A549 (cell line): ENCODE measurements around the gene SRGAP1. TPM values are rescaled to one million over a fixed set of nuclear protein-coding genes. Genes with fewer than 3 reads are reported as not detected.
"Not testable (repeated sequence)": the region's sequence is repeated elsewhere in the genome, so short reads cannot be mapped to it uniquely, and the experiment has no call there.

ENCODE experiments used
- ATAC-seq, 2 experiments: fragments of 200-7000 bp in 1 of 2; fragments of >200 bp in 1 of 2; cut with Nextera tagmentation in 1 of 2; cut with Tn5 transposase in 1 of 2; 3 replicates each; pipeline versions ENCODE4 v1.8.0 to v1.9.1; 2018 to 2020; ENCODE audit warnings: mild to moderate bottlenecking in 1 of 2, moderate library complexity in 1 of 2
- CTCF ChIA-PET: fragments of 300-600 bp; sonication (Branson Sonifier 250); formaldehyde crosslinking; extraction: SDS; loops from one replicate; lab custom pipeline; 2021; ENCODE audit warnings: antibody characterized with exemption, inconsistent platforms; lab: Yijun Ruan, JAX
- POLR2A ChIA-PET: fragments of 350-600 bp; formaldehyde crosslinking; extraction: SDS; loops from one replicate; lab custom pipeline; 2021; ENCODE audit warnings: antibody characterized with exemption, inconsistent platforms; lab: Yijun Ruan, JAX
- DNase-seq, 2 experiments: peaks; one replicate each; pipeline versions ENCODE4 v3.0.0 to v3.0.0-alpha.2; 2011 to 2016; ENCODE audit warnings: low read depth in 1 of 2, low spot score in 1 of 2
- FAIRE-seq: peaks from 2 replicates; lab custom pipeline; 2011; peaks lifted over from hg19 to GRCh38; lab: Jason Lieb, UNC
- H3K27ac ChIP-seq, 2 experiments: fragments of >200 bp; sonication (Bioruptor Twin); formaldehyde crosslinking; 3 replicates each; pipeline ENCODE4 v1.5.1; 2016 to 2017
- H3K4me1 ChIP-seq: fragments of >200 bp; sonication (Bioruptor Twin); formaldehyde crosslinking; 3 replicates; pipeline ENCODE4 v1.6.1; 2016
- H3K4me2 ChIP-seq: fragments of >200 bp; sonication (Bioruptor Twin); formaldehyde crosslinking; 3 replicates; pipeline ENCODE4 v1.6.1; 2016
- H3K4me3 ChIP-seq: fragments of >200 bp; sonication (Bioruptor Twin); formaldehyde crosslinking; 3 replicates; pipeline ENCODE4 v1.5.1; 2016
- H3K9me3 ChIP-seq: fragments of >200 bp; sonication (Bioruptor Twin); formaldehyde crosslinking; 3 replicates; pipeline ENCODE4 v1.6.1; 2016
- BHLHE40 ChIP-seq: IDR thresholded peaks from 2 replicates; pipeline ENCODE4 v1.6.1; 2012; ENCODE audit warnings: low read depth, low read length, inconsistent platforms
- CBX2 ChIP-seq: fragments of 200-600 bp; sonication (generic); IDR thresholded peaks from 2 replicates; pipeline ENCODE4 v1.6.1; 2016; ENCODE audit warnings: low read depth, mild to moderate bottlenecking, borderline replicate concordance
- CHD4 ChIP-seq: fragments of 200-600 bp; sonication (generic); IDR thresholded peaks from 2 replicates; pipeline ENCODE4 v1.6.1; 2016; ENCODE audit warnings: antibody characterized with exemption, mild to moderate bottlenecking, borderline replicate concordance
- EHF ChIP-seq: fragments of 250-450 bp; sonication (Bioruptor Pico); IDR thresholded peaks from 2 replicates; pipeline ENCODE4 v1.5.0; 2020; ENCODE audit warnings: mild to moderate bottlenecking
- EHMT2 ChIP-seq: fragments of 200-600 bp; sonication (generic); IDR thresholded peaks from 2 replicates; pipeline ENCODE4 v1.6.1; 2016; ENCODE audit warnings: antibody characterized with exemption, low read depth, mild to moderate bottlenecking, moderate library complexity
- FOSB ChIP-seq: fragments of 250-450 bp; sonication (Bioruptor Pico); IDR thresholded peaks from 2 replicates; pipeline ENCODE4 v1.5.0; 2020; ENCODE audit warnings: mild to moderate bottlenecking, moderate library complexity
- FOXS1 ChIP-seq: fragments of 250-450 bp; sonication (Bioruptor Pico); IDR thresholded peaks from 2 replicates; pipeline ENCODE4 v1.5.0; 2020; ENCODE audit warnings: mild to moderate bottlenecking, moderate library complexity
- HDAC2 ChIP-seq: fragments of 200-600 bp; sonication (generic); IDR thresholded peaks from 2 replicates; pipeline ENCODE4 v1.6.1; 2016
- HEYL ChIP-seq: fragments of 250-450 bp; sonication (Bioruptor Pico); IDR thresholded peaks from 2 replicates; pipeline ENCODE4 v1.8.0; 2021; ENCODE audit warnings: mild to moderate bottlenecking, moderate library complexity
- JUNB ChIP-seq: fragments of >200 bp; sonication (Bioruptor Twin); formaldehyde crosslinking; IDR thresholded peaks from 2 replicates; pipeline ENCODE4 v1.6.1; 2016
- KDM5A ChIP-seq: fragments of 200-600 bp; sonication (generic); IDR thresholded peaks from 2 replicates; pipeline ENCODE4 v1.6.1; 2016; ENCODE audit warnings: antibody characterized with exemption, mild to moderate bottlenecking
- MAFK ChIP-seq: fragments of 450-650 bp; IDR thresholded peaks from 2 replicates; pipeline ENCODE4 v1.6.1; 2014; ENCODE audit not compliant: partially characterized antibody
- NFE2L2 ChIP-seq: fragments of 150-350 bp; conservative IDR thresholded peaks from 2 replicates; pipeline ENCODE4 v1.6.1; 2014; ENCODE audit warnings: low read length
- NPAS2 ChIP-seq: fragments of 250-450 bp; sonication (Bioruptor Pico); IDR thresholded peaks from 2 replicates; pipeline ENCODE4 v1.8.0; 2022; ENCODE audit warnings: mild to moderate bottlenecking, moderate library complexity, borderline replicate concordance
- NR3C1 ChIP-seq: fragments of >200 bp; sonication (Bioruptor Twin); formaldehyde crosslinking; IDR thresholded peaks from 3 replicates; pipeline ENCODE4 v1.6.1; 2017
- PHF8 ChIP-seq: fragments of 200-600 bp; sonication (generic); IDR thresholded peaks from 2 replicates; pipeline ENCODE4 v1.6.1; 2016; ENCODE audit warnings: low read depth, mild to moderate bottlenecking, antibody characterized with exemption, moderate library complexity, borderline replicate concordance
- POLR2AphosphoS2 ChIP-seq: conservative IDR thresholded peaks from 2 replicates; pipeline ENCODE4 v1.6.1; 2012; ENCODE audit warnings: low read length, improper control_type of control experiment, inconsistent platforms
- RAD21 ChIP-seq, 2 experiments: fragments of >200 bp in 1 of 2; sonication (Bioruptor Twin) in 1 of 2; formaldehyde crosslinking in 1 of 2; IDR thresholded peaks in 1 of 2; conservative IDR thresholded peaks in 1 of 2; 2 replicates in 1 of 2; 3 replicates in 1 of 2; pipeline ENCODE4 v1.6.1; 2012 to 2018; ENCODE audit warnings: inconsistent platforms in 1 of 2
- RCOR1 ChIP-seq: fragments of 150-350 bp; IDR thresholded peaks from 2 replicates; pipeline ENCODE4 v1.6.1; 2014; ENCODE audit warnings: antibody characterized with exemption, low read length, low read depth
- RNF2 ChIP-seq: fragments of 200-600 bp; sonication (generic); IDR thresholded peaks from 2 replicates; pipeline ENCODE4 v1.6.1; 2016; ENCODE audit warnings: low read depth, mild to moderate bottlenecking, antibody characterized with exemption, moderate library complexity, borderline replicate concordance
- TP53 ChIP-seq: fragments of 250-450 bp; sonication (Bioruptor Pico); IDR thresholded peaks from 2 replicates; pipeline ENCODE4 v1.5.0; 2021; ENCODE audit warnings: mild to moderate bottlenecking, moderate library complexity
- ZFP36 ChIP-seq: fragments of 450-650 bp; IDR thresholded peaks from 2 replicates; pipeline ENCODE4 v1.6.1; 2014; ENCODE audit warnings: borderline replicate concordance; ENCODE audit not compliant: partially characterized antibody
- WGBS: methylation state at CpG from one replicate; pipeline ENCODE4 v1.1.6; 2017; ENCODE audit errors: missing lambda C conversion rate; 5-methylcytosine and 5-hydroxymethylcytosine counted together
- polyA plus RNA-seq, 4 experiments: library from polyadenylated mRNA; depleted of rRNA in 3 of 4; stranded (reverse); fragments of >200 nt; fragmentation: RNase III in 1 of 4; extraction: RNeasy Plus Mini Kit Qiagen cat#74134 plus additional on column Dnase treatment in 1 of 4; gene quantifications; 2 replicates in 3 of 4; 3 replicates in 1 of 4; pipeline ENCODE4 v1.2.3, GENCODE V29; 2011 to 2017
- TF ChIP-seq, protein P1 (sequence below): fragments of >200 bp; sonication (Bioruptor Twin); formaldehyde crosslinking; IDR thresholded peaks from 3 replicates; pipeline ENCODE4 v1.5.1; 2016
- TF ChIP-seq, protein P2 (sequence below): IDR thresholded peaks from 2 replicates; pipeline ENCODE4 v1.6.1; 2012
- TF ChIP-seq, protein P3 (sequence below): fragments of >200 bp; sonication (Bioruptor Twin); formaldehyde crosslinking; IDR thresholded peaks from 2 replicates; pipeline ENCODE4 v1.6.1; 2016
- TF ChIP-seq, protein P4 (sequence below): fragments of 250-450 bp; sonication (Bioruptor Pico); IDR thresholded peaks from 2 replicates; pipeline ENCODE4 v1.5.0; 2021; ENCODE audit warnings: mild to moderate bottlenecking, moderate library complexity, borderline replicate concordance

Gene SRGAP1
- polyA plus RNA-seq, 2 of the 4 experiments (the other 2 are of a cell fraction), result 7.9 to 22.9 TPM

DNA sequence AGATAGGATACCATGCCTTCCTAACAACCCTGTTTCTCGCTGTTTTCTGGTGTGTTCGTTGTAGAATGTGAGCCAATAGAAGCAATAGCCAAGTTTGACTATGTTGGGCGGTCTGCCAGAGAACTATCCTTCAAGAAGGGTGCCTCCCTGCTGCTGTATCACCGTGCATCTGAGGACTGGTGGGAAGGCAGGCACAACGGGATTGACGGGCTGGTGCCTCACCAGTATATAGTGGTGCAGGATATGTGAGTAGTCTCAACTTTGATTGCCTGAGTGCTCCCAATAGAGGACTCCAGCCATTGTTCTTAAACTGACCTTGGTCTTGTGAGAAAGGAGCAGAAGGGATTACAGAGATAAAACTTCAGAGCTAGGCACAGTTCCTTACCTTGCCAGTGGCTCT lies 281.4 kb downstream of the SRGAP1 start (continued):
- TF ChIP-seq, protein P1, sequence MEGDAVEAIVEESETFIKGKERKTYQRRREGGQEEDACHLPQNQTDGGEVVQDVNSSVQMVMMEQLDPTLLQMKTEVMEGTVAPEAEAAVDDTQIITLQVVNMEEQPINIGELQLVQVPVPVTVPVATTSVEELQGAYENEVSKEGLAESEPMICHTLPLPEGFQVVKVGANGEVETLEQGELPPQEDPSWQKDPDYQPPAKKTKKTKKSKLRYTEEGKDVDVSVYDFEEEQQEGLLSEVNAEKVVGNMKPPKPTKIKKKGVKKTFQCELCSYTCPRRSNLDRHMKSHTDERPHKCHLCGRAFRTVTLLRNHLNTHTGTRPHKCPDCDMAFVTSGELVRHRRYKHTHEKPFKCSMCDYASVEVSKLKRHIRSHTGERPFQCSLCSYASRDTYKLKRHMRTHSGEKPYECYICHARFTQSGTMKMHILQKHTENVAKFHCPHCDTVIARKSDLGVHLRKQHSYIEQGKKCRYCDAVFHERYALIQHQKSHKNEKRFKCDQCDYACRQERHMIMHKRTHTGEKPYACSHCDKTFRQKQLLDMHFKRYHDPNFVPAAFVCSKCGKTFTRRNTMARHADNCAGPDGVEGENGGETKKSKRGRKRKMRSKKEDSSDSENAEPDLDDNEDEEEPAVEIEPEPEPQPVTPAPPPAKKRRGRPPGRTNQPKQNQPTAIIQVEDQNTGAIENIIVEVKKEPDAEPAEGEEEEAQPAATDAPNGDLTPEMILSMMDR, result no peak
- TF ChIP-seq RAD21 (conservative IDR thresholded peaks at IDR 0.05 in 1 of 2, IDR thresholded peaks at IDR 0.05 in 1 of 2) (no peak), PHF8 (no peak), FOXS1 (CRISPR knock-in tag) (no peak), RCOR1 (no peak)

DNA sequence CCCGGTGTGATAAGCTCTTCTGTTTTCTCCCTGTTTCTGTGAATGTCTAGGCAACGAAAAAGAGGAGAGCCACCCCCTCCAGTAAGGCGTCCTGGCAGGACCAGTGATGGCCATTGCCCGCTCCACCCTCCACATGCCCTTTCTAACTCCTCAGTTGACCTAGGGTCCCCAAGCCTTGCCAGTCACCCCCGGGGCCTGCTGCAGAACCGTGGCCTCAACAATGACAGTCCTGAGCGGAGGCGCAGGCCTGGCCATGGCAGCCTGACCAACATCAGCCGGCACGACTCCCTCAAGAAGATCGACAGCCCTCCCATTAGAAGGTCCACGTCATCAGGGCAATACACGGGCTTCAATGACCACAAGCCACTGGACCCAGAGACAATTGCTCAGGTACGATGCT lies 283.3 kb downstream of the SRGAP1 start:
- no peak for DNase-seq
- Histone ChIP-seq H3K4me1 (no peaks in the 10 kb centered on the region), H3K27ac (no peak overlapping the region), H3K9me3 (peaks cover 1% of the 10 kb centered on the region; the same call in 1 of the 3 replicates), H3K4me3 (no peak overlapping the region), H3K4me2 (no peak overlapping the region)
- ATAC-seq, result no peak
- ChIA-PET POLR2A (no interaction called here), CTCF (no interaction called here)
- WGBS, result 90% methylated on average over 14 of the region's 14 CpGs
- FAIRE-seq, result no peak
- TF ChIP-seq HEYL (CRISPR knock-in tag) (no peak), EHMT2 (no peak), POLR2AphosphoS2 (no peak), NR3C1 (no peak), CHD4 (no peak)
- TF ChIP-seq, protein P2, sequence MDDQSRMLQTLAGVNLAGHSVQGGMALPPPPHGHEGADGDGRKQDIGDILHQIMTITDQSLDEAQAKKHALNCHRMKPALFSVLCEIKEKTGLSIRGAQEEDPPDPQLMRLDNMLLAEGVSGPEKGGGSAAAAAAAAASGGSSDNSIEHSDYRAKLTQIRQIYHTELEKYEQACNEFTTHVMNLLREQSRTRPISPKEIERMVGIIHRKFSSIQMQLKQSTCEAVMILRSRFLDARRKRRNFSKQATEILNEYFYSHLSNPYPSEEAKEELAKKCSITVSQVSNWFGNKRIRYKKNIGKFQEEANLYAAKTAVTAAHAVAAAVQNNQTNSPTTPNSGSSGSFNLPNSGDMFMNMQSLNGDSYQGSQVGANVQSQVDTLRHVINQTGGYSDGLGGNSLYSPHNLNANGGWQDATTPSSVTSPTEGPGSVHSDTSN, result no peak
- TF ChIP-seq, protein P3, sequence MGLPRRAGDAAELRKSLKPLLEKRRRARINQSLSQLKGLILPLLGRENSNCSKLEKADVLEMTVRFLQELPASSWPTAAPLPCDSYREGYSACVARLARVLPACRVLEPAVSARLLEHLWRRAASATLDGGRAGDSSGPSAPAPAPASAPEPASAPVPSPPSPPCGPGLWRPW, result no peak

DNA sequence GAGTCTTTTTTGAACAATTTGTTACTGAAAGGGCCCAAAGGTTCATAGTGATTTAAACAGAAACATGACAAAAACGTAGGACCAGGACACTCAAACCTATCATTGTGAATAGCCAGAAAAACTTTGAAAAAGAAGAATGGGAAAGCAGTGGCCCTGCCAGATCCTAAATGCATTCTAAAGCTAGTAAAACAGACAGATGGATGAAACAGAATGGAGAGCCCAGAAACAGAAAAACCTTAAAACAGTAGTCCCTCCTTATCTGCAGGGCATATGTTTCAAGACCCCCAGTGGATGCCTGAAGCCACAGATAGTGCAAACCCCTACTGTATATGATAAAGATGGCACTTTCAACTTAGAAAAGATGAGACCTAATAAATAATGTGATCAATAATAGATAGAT lies 283.9 kb downstream of the SRGAP1 start:
- CTCF ChIA-PET, result interaction anchor here (0.7 kb wide), 1 partner anchor 188 kb away, joined by 3 read pairs; no protein-coding TSS in a partner anchor
- no peak for ATAC-seq
- no peak overlapping the region for H3K4me2 ChIP-seq
- no peaks in the 10 kb centered on the region for H3K4me1 ChIP-seq
- TF ChIP-seq TP53 (no peak), RNF2 (no peak), JUNB (no peak), CBX2 (no peak), MAFK (no peak), EHF (no peak), RAD21 (conservative IDR thresholded peaks at IDR 0.05 in 1 of 2, IDR thresholded peaks at IDR 0.05 in 1 of 2) (no peak), ZFP36 (no peak), FOSB (CRISPR knock-in tag) (no peak), KDM5A (no peak), HDAC2 (no peak), BHLHE40 (no peak), NFE2L2 (no peak), NPAS2 (CRISPR knock-in tag) (no peak)
- TF ChIP-seq, protein P4, sequence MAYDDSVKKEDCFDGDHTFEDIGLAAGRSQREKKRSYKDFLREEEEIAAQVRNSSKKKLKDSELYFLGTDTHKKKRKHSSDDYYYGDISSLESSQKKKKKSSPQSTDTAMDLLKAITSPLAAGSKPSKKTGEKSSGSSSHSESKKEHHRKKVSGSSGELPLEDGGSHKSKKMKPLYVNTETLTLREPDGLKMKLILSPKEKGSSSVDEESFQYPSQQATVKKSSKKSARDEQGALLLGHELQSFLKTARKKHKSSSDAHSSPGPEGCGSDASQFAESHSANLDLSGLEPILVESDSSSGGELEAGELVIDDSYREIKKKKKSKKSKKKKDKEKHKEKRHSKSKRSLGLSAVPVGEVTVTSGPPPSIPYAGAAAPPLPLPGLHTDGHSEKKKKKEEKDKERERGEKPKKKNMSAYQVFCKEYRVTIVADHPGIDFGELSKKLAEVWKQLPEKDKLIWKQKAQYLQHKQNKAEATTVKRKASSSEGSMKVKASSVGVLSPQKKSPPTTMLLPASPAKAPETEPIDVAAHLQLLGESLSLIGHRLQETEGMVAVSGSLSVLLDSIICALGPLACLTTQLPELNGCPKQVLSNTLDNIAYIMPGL (CRISPR knock-in tag), result no peak
- TF ChIP-seq, protein P1, result no peak
- TF ChIP-seq, all 56 proteins: peak for 0
- Histone ChIP-seq H3K4me3 (no peak overlapping the region), H3K27ac (no peak overlapping the region), H3K9me3 (peaks cover 7% of the 10 kb centered on the region)
- DNase-seq (no peak), FAIRE-seq (no peak)
- WGBS, result 75% methylated on average over 1 of the region's 1 CpG
- POLR2A ChIA-PET, result no interaction called here

DNA sequence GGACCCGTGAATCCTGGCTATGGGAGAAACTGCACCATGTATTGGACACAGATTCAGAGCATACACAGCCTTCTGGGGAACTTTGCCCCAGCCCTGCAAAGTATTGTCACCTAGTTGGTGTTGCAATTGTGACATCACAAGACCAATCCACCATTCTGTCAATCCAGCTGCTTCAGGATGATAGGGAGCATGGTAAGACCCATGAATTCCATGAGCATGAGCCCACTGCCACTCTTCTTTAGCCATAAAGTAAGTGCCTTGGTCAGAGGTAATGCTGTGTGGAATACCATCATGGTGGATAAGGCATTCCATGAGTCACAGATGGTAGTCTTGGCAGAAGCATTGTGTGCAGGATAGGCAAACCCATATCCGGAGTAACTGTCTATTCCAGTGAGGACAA lies 286.0 kb downstream of the SRGAP1 start:
- CTCF ChIA-PET, H3K27ac ChIP-seq, DNase-seq, H3K4me1 ChIP-seq, ATAC-seq, FAIRE-seq, H3K4me2 ChIP-seq, H3K4me3 ChIP-seq, POLR2A ChIA-PET: not testable (repeated sequence)
- 75% methylated on average over 2 of the region's 2 CpGs for WGBS
- peaks cover 19% of the 10 kb centered on the region for H3K9me3 ChIP-seq
